SK-N-MC (cell line): ENCODE measurements around the gene BICC1.

Source experiments
- EZH2 ChIP-seq: fragments of 200-600 bp; sonication (generic); IDR thresholded peaks from one replicate; pipeline ENCODE4 v1.6.1; 2017; ENCODE audit warnings: antibody characterized with exemption
- POLR2AphosphoS5 ChIP-seq: IDR thresholded peaks from 2 replicates; pipeline ENCODE4 v1.6.1; 2012; ENCODE audit warnings: mild to moderate bottlenecking, low read depth, low read length, borderline replicate concordance

DNA sequence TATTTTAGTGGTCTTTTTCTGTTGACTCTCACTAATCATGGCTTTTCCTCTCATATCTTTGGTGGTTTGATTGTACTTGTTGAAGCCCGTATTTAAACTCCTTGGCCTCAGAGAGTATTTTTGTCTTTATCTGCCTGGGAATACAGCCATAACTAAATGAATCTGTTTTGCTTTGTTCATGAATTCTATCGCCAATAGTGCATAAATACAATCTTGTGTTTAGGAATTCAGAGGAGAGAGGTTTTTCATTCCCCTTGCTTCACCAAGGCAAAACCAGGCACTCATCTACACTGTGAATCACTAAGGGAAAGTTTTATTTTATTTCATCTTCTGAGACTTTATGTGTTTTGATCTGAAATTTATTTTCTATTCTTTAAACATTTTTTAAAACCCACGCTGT is 152.7 kb downstream of the BICC1 start:
- TF ChIP-seq POLR2AphosphoS5 (no peak), EZH2 (no peak)
